Measurements from ENCODE around the gene EZH1.

The EZH1 gene

DNA sequence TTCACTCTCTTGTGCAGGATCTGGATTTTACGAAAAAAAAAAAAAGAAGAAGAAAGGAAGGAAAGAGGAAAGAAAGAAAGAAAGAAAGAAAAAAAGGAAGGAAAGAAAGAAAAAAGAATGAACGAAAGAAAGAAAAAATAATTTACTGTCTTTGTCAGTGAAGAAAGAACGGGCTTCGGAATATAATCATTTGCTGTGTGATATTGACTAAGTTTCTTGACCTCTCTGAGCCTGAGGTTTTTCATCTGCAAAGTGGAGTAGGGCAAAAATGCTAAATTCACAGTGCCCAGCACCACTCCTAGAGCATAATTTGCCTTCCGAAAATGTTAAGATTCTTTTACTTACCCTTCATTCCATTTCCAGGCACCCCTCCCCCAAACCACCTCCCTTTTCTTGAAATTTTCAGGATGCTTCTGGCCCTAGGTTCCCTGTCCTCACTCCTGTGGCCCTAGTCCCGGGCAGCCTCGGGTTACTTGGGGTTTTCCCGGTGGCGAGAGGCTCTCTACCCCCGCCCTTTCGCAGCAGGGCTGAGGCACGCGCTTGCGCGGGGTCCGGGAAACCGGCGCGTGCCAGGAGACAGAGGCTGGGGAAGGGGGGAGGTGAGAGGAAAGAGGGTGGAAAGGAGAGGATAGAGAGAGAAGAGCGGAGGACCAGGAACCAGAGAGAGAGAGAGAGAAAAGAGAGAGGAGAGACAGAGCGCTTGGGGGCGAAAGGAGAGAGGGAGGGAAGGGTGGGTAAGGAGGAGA lies 62.7 kb downstream of the EZH1 start, which contains the start of gene CNTNAP1:
CNTNAP1 (plus strand) TSS at position 556 of the 746 bp plus-strand sequence. CDS start 299 bp downstream, outside the sequence.
- Histone ChIP-seq H3K4me1 (ENCODE audit: control insufficient read depth, insufficient read depth, low read length, poor library complexity, severe bottlenecking) (peaks cover 28% of the 10 kb centered on the region), H3K9me3 (ENCODE audit: control insufficient read depth, low read length) (no peaks in the 10 kb centered on the region), H3K4me3 (ENCODE audit: extremely low read depth, insufficient read depth, low read length, poor library complexity, severe bottlenecking) (peak within 1 kb of the TSS; percentile 61), H3K36me3 (ENCODE audit: control insufficient read depth, insufficient read depth, low read length) (peaks cover 11% of the 10 kb centered on the region), H3K27ac (ENCODE audit: low read depth, low read length, severe bottlenecking) (peak within 1 kb of the TSS; percentile 59)
- 7 to 10% methylated on average over 17 to 22 of the region's 22 CpGs for WGBS, 2 experiments (ENCODE audit: insufficient coverage in 2 of 2)

DNA sequence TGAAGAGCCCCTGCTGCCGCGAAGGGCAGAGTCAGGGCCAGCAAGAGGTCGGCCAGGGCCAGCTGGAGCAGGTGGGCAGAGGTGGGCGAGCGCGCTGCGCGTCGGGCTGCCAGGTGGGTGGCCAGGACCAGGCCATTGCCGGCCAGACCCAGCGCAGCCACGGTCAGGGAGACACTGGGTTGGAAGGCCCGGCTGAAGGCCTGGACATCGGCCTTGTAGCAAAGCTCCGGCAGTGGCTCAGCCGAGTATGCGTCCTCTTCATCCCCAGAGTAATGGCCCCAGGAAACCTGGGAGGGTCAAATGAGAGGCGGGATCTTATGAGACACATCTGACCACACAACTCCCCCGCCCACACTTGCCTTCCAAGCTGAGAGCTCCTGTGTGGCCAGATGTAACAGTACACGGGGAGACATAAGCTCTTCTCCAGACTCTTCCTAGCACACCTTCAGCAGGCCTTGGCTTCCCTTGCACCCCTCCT lies 64.5 kb downstream of the EZH1 start:
- peak overlapping the region; percentile 90 for H3K27ac ChIP-seq (ENCODE audit: low read depth, low read length, severe bottlenecking)
- H3K4me3 ChIP-seq (ENCODE audit: extremely low read depth, insufficient read depth, low read length, poor library complexity, severe bottlenecking), result no peak overlapping the region
- WGBS, 2 experiments (ENCODE audit: insufficient coverage in 2 of 2), result 90 to 91% methylated on average over 15 to 20 of the region's 20 CpGs

DNA sequence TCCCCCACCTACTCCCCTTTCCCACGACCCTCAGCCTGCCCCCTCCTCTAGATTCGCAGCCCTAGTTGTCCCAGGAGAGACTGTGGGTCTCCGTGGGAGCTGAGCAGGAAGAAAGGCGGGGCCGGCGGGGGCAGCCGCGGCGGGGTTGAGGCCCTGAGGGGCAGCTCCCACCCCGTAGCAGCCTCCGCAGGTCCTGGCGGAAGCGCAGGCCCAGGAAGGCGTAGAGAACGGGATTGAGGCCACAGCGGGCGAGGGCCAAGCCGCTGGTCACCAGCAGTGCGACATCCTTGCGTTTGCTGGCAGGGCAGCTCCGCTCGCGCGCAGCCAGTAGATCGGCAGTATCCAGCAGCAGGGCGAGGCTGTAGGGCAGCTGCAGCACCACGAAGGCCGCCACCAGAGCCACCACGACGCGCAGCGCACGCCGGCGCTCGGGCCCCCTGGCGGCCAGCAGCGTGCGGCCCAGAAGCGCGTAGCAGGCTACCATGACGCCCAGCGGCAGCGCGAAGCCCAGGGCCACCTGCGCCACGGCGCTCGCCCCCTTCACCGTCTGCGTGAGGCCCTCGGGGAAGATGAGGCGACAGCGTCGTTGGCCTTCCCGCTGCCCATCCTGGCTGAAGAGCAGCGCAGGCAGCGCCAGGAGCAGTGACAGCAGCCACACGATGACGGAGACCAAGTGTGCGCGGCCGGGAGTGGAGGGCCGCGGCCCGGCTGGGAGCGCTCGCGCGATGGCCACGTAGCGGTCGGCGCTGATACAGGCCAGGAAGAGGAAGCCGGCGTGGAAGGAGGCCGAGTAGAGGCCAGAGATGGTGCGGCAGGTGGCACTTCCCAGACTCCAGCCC lies 65.1 kb downstream of the EZH1 start:
- H3K4me3 ChIP-seq (ENCODE audit: extremely low read depth, insufficient read depth, low read length, poor library complexity, severe bottlenecking), result peak overlapping the region; percentile 42
- H3K36me3 ChIP-seq (ENCODE audit: control insufficient read depth, insufficient read depth, low read length), result no peaks in the 10 kb centered on the region
- WGBS, 2 experiments (ENCODE audit: insufficient coverage in 2 of 2), result 12 to 25% methylated on average over 67 to 76 of the region's 78 CpGs
- no peaks in the 10 kb centered on the region for H3K9me3 ChIP-seq (ENCODE audit: control insufficient read depth, low read length)
- peak overlapping the region; percentile 90 for H3K27ac ChIP-seq (ENCODE audit: low read depth, low read length, severe bottlenecking)
- peaks cover 38% of the 10 kb centered on the region for H3K4me1 ChIP-seq (ENCODE audit: control insufficient read depth, insufficient read depth, low read length, poor library complexity, severe bottlenecking)

More for the DNA sequence above, 64.5 kb downstream of the EZH1 start:
- Histone ChIP-seq H3K9me3 (ENCODE audit: control insufficient read depth, low read length) (no peaks in the 10 kb centered on the region), H3K4me1 (ENCODE audit: control insufficient read depth, insufficient read depth, low read length, poor library complexity, severe bottlenecking) (peaks cover 33% of the 10 kb centered on the region), H3K36me3 (ENCODE audit: control insufficient read depth, insufficient read depth, low read length) (no peaks in the 10 kb centered on the region)

DNA sequence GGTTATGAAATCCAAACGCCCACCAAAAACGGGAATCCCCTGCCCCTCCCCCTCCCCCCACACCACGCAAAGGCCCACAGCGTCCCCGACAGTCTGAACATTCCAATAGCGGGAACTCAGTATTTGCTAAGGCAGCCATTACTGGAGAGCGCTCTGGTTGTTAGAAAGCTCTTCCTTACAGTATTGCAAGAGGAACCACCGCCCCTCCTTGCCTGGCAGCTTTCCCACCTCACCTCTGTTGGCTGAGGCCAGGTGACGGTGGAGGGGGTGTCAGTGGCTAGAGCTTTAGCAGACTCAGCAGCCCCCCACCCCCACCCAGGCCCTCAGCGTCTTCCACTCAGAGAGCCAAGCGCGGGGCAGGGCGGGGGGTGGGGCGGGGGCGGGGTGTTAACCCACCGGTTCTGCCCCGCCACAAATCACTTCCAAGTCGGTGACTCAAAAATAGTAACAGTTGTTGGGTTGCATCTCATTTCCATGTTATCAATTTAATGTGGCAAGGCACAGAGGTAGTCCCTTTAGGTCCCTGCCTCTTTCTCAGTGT lies 65.8 kb downstream of the EZH1 start:
- peak overlapping the region; percentile 90 for H3K27ac ChIP-seq (ENCODE audit: low read depth, low read length, severe bottlenecking)
- WGBS, 2 experiments (ENCODE audit: insufficient coverage in 2 of 2), result 6% methylated on average over 4 to 6 of the region's 18 CpGs

DNA sequence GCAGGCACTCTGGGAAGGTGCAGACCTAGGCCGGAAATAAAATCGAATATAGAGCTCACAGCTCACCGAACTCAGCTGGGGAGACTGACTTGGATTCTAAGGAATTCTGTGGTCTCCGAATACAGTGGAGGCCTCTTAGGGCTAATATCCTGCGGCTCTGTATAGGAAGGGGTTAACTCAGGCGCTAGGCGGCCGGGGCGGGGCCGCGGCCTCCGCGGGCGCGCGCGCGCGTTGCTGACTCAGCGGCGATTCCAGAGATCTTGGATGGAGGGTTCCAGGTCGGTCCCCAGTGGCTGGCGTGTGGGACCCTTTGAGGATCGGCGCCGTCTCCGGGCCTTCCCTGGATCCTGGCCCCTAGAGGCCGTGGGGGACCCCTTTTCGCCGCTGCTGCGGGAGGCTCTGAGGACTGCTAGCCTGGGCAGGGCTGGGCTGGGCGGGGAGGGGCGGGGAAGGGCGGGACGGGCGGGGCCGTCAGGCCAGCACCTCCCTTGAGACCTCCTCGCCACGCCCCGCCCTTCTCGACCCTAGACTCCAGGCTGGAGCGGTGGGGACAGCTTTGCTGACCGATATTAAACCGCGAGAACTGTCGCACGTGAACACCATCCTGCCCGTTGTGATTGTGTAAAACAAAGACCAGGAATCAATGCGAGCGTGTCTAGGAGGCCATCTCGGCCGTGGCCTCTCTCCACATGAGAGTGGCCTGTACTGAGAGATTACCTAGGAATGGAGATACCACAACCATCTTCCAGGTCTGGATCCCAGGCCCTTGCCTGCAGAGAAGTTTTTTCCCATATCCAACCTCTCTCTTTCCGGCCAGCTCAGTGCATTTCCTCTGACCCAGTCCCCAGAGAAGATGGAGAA lies 66.7 kb downstream of the EZH1 start:
- Histone ChIP-seq H3K4me3 (ENCODE audit: extremely low read depth, insufficient read depth, low read length, poor library complexity, severe bottlenecking) (peak overlapping the region; percentile 42), H3K9me3 (ENCODE audit: control insufficient read depth, low read length) (no peaks in the 10 kb centered on the region), H3K27ac (ENCODE audit: low read depth, low read length, severe bottlenecking) (peak overlapping the region; percentile 90), H3K36me3 (ENCODE audit: control insufficient read depth, insufficient read depth, low read length) (peaks cover 5% of the 10 kb centered on the region), H3K4me1 (ENCODE audit: control insufficient read depth, insufficient read depth, low read length, poor library complexity, severe bottlenecking) (peaks cover 41% of the 10 kb centered on the region)
- WGBS, 2 experiments (ENCODE audit: insufficient coverage in 2 of 2), result 1% methylated on average over 40 to 47 of the region's 53 CpGs

More for the DNA sequence above, 65.8 kb downstream of the EZH1 start:
- H3K9me3 ChIP-seq (ENCODE audit: control insufficient read depth, low read length), result no peaks in the 10 kb centered on the region
- H3K4me3 ChIP-seq (ENCODE audit: extremely low read depth, insufficient read depth, low read length, poor library complexity, severe bottlenecking), result peak overlapping the region; percentile 42
- H3K36me3 ChIP-seq (ENCODE audit: control insufficient read depth, insufficient read depth, low read length), result no peaks in the 10 kb centered on the region
- H3K4me1 ChIP-seq (ENCODE audit: control insufficient read depth, insufficient read depth, low read length, poor library complexity, severe bottlenecking), result peaks cover 41% of the 10 kb centered on the region

DNA sequence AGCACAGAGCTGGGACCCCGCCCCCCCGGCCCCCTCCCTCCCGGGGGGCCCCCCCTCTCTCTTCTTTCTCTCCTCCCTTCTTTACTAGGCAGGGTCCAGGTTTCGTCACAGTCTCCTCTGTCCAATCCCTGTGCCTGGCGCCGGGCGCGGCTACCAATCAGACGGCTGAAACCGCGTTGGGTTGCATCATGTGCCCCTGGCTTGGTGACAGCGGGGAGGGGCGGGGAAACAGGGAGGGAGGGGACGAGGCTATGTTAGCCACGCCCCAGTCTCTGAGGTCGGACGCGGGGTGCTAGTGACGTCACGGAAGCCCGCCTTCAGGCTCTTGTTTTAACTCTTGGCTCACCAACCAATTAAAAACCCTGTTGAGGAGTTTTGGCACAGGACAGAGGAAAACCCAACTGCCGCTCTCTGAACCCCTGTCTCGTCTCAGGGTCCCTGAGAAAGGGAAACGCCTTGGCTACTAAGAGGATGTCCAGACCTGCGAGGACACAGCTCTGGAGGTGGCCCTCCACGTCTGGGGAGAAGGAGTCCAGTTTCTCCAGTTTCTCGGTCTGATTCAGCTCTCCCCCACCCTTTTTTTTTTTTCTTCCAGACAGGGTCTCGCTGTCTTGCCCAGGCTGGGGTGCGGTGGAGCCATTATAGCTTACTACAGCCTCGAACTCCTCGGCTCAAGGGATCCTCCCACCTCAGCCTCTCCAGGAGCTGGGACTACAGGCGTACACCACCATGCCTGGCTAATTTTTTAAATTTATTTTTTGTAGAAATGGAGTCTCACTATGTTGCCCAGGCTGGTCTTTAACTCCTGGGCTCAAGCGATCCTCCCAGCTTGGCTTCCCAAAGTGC lies 67.6 kb downstream of the EZH1 start:
- Histone ChIP-seq H3K4me3 (ENCODE audit: extremely low read depth, insufficient read depth, low read length, poor library complexity, severe bottlenecking) (peak overlapping the region; percentile 79), H3K36me3 (ENCODE audit: control insufficient read depth, insufficient read depth, low read length) (peaks cover 14% of the 10 kb centered on the region), H3K4me1 (ENCODE audit: control insufficient read depth, insufficient read depth, low read length, poor library complexity, severe bottlenecking) (peaks cover 41% of the 10 kb centered on the region), H3K9me3 (ENCODE audit: control insufficient read depth, low read length) (no peaks in the 10 kb centered on the region), H3K27ac (ENCODE audit: low read depth, low read length, severe bottlenecking) (peak overlapping the region; percentile 90)
- WGBS, 2 experiments (ENCODE audit: insufficient coverage in 2 of 2), result 13 to 16% methylated on average over 18 to 29 of the region's 33 CpGs

DNA sequence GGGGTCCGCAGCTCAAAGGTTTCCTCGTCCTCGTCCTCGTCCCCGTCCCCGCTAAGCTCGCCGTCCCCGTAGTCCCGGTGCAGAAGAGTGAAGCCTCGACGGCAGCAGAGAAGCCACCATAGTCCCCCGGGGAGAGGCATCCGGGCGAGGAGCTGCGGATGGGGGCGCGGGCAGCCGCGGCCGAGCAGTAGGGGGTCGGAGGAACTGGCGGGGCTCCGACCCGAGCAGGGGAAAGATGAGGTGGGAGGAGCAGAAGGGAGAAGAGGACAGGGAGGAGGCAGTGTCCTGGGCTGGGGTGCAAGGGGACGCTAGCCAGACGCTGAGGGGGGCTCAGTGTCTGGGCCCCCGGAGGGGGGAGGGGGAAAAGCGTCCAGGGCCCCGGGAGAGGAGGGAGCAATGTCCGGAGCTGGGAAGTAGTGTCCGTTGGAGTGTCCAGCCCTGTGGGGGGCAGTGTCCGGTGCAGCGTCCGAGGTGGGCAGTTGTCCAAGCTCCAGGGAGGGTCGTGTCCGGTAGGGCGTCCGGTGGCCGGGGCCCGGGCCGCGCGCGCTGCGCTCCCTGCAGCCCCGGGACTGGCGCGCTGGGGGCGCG lies 68.3 kb downstream of the EZH1 start, which contains the start of gene PLEKHH3:
PLEKHH3 (minus strand) TSS at position 571 of the 588 bp plus-strand sequence; CDS start at position 140, 431 bp downstream.
- WGBS, 2 experiments (ENCODE audit: insufficient coverage in 2 of 2), result 0 to 1% methylated on average over 30 of the region's 51 CpGs
- peak within 1 kb of the TSS; percentile 79 for H3K4me3 ChIP-seq (ENCODE audit: extremely low read depth, insufficient read depth, low read length, poor library complexity, severe bottlenecking)
- peaks cover 35% of the 10 kb centered on the region for H3K4me1 ChIP-seq (ENCODE audit: control insufficient read depth, insufficient read depth, low read length, poor library complexity, severe bottlenecking)
- H3K9me3 ChIP-seq (ENCODE audit: control insufficient read depth, low read length), result no peaks in the 10 kb centered on the region
- peaks cover 21% of the 10 kb centered on the region for H3K36me3 ChIP-seq (ENCODE audit: control insufficient read depth, insufficient read depth, low read length)
- H3K27ac ChIP-seq (ENCODE audit: low read depth, low read length, severe bottlenecking), result peak within 1 kb of the TSS; percentile 90

DNA sequence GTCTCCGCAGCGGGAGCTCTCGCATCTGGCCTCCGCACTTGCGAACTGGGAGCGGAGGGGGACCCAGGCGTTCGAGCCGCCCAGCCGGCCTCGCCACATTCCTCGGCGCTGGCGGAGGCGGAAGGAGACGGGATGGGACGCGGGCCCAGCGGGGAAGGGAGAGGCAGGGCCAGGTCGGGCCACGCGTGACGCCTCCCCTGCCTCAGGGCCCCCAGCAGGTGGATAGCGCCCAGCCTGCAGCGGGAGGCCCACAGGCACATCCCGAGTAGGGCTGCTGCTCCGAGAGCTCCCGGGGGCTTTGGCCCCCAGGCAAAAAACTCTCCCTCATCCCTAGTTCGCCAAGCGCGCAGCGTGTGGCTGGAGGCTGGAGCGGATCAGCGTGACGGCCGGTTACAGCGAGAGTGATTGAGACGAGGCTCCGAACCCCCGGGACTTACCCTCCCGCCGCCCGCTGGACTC lies 68.8 kb downstream of the EZH1 start:
- WGBS, 2 experiments (ENCODE audit: insufficient coverage in 2 of 2), result 0 to 2% methylated on average over 35 to 36 of the region's 43 CpGs
- H3K27ac ChIP-seq (ENCODE audit: low read depth, low read length, severe bottlenecking), result peak overlapping the region; percentile 29

DNA sequence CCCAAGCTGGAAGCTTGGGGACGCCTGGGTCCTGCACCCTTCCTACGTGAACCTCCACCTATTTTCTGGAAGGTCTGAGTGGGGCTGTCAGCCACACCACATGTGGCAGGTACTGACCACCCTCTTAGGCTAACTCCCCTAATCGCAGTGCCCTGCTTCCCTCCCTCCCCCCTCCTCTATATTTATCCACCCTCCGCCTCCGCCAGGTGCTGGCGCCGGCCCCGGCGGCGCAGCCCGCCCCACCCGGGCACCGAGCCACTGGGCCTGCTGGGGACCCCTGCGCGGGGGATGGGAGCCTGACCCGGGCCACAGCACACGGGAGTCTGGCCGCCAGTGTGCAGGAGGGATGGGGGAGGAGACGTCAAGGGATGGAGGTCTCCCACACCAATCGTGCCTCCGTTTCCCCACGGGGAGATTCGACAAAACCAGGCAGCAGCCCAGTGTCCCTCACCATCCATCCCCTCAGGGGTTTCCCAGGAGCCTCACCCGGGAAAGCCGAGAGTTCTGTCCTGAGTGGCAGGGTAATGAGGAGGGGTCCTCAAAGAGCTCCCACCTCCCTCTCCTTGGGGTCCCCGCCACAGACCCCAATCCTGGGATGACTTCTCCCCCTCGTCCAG lies 69.4 kb downstream of the EZH1 start:
- 4 to 20% methylated on average over 2 to 14 of the region's 27 CpGs for WGBS, 2 experiments (ENCODE audit: insufficient coverage in 2 of 2)

More for the DNA sequence above, 68.8 kb downstream of the EZH1 start:
- Histone ChIP-seq H3K9me3 (ENCODE audit: control insufficient read depth, low read length) (no peaks in the 10 kb centered on the region), H3K4me3 (ENCODE audit: extremely low read depth, insufficient read depth, low read length, poor library complexity, severe bottlenecking) (peak overlapping the region; percentile 79), H3K36me3 (ENCODE audit: control insufficient read depth, insufficient read depth, low read length) (peaks cover 27% of the 10 kb centered on the region), H3K4me1 (ENCODE audit: control insufficient read depth, insufficient read depth, low read length, poor library complexity, severe bottlenecking) (peaks cover 33% of the 10 kb centered on the region)

More for the DNA sequence above, 69.4 kb downstream of the EZH1 start:
- Histone ChIP-seq H3K27ac (ENCODE audit: low read depth, low read length, severe bottlenecking) (no peak overlapping the region), H3K36me3 (ENCODE audit: control insufficient read depth, insufficient read depth, low read length) (peaks cover 30% of the 10 kb centered on the region), H3K9me3 (ENCODE audit: control insufficient read depth, low read length) (no peaks in the 10 kb centered on the region), H3K4me3 (ENCODE audit: extremely low read depth, insufficient read depth, low read length, poor library complexity, severe bottlenecking) (peak overlapping the region; percentile 79), H3K4me1 (ENCODE audit: control insufficient read depth, insufficient read depth, low read length, poor library complexity, severe bottlenecking) (peaks cover 33% of the 10 kb centered on the region)

Data from mesodermal cell (in vitro differentiated cells).